Activated CD4-positive, alpha-beta T cell treated with anti-CD3 and anti-CD28 coated beads, Interleukin-2, amount 50 U/mL, for 24 hours (primary cell): Measurements from ENCODE around the gene HOXA7.

Source experiments
- DNase-seq, 2 donors: peaks; one replicate each; pipeline ENCODE4 v3.0.0-alpha.2; 2020; ENCODE audit warnings: low read depth in 1 of 2, low spot score in 1 of 2

The HOXA7 gene

DNA sequence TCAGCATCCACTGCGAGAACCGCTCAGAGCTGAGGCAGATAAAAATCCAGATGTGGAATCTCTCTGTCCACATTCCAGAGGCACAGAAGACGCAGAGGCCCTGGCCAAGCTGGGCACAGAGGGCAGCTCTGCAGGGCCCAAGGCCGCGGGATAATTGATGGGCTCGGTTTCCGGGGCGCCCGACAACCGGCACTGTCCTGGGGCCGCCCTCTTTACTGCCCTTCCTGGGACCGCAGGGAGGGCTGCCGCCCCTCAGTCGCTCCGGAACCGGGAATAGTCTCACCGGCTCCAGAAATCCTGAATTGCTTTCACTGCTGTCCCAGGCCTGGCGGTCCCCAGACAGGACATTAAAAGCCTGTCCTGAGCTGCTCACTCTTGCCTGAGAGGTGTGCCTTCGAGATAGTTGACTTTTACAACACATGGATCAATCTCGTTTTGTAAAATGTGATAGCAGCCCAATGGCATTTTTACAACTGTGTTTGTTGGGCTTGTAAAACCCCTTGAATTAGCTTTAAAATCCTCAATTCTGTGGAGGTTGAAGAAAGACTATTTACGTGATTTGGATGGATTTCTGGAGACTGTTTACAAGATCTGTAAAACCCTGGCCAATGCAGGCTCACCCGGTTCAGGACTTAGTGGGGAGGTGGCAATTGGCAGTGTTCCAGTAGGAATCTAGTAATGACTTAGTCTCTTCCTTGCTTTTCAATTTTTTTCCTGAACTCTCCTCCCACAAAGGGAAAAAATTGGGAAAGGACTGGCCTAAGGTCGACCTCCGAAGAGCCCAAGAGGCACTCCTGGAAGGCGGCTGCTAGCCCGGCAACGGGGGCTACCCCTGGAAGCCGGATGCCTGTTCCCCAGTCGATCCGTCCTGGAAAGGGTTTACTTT is 7.5 kb downstream of the HOXA7 start:
- no peak for DNase-seq

DNA sequence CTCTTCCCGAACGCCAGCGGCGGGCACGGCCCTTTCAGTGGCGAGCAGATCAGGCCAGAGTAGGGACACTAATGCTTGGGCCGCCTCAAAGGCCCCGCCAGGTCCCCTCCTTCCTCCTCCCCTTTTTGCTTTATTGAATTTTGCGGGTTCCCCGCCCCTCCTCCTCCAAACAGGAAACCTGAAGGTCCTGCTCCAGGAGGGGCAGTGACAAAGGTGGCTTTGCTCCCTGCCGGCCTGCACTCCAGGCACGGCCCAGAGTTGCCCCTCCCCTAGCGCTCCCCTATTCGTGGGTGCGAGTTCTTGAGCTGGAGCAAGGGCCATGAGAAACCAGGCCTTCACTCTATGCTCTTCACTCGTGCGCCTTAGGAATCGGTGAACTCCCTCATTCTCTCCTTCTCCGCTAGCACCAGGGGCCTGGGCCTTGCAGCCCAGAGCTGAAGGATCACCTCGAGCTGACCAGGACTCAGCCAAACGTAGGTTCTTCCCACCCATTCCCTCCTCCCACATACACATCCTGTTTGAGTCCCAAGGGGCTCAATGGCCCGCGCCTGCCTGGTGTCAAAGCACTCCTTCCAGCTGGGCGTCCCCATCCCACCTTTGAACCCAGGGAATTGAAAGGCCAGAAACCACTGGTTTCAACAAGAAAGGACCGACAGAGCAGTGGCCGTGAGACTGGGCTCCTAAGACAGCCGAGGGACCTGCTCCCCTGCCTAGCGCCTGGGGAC is 8.3 kb downstream of the HOXA7 start:
- DNase-seq, result no peak

DNA sequence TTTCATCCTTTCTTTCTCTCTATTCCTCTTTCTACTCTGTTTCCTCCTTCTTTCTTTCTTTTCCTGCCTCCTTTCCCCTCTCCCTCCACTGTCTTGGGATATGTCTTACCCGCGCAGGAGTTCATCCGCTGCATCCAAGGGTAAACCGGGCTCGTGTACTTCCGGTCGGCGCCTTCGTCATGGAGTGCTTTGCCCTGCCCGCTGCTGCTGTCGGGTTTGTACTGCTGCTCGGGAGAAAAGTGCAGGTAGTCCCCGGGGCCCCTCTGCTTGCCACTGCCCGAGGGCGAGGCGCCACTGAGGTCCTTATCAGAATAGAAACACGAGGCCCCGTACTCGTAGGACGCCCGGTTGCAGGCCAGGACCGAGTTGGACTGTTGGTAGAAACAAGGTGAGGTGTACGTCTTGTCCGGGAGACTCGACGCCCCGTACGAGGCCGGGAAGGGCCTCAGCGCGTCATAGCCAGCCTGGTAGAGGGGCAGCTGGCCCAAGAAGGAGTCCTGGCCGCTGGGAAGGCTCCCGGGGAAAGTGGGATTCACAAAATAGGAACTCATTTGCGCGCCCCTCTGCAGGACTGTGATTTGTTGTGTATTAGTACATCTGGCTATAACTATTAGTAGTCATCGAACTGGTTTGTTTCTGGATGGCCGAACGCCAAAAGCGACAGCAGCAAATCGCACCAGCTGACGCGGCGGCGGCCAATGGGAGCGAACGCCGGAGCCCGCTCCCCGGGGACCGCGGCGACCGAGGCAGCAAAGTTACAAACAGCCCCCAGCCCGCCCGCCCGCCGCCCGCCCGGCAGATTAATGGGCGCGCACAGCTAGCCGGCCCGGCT is 9.1 kb downstream of the HOXA7 start, which contains the start of gene HOXA6:
TSS of gene HOXA6 (minus strand) at position 576 of the 832 bp plus-strand sequence. CDS start at position 551, 25 bp downstream.
- no peak for DNase-seq

DNA sequence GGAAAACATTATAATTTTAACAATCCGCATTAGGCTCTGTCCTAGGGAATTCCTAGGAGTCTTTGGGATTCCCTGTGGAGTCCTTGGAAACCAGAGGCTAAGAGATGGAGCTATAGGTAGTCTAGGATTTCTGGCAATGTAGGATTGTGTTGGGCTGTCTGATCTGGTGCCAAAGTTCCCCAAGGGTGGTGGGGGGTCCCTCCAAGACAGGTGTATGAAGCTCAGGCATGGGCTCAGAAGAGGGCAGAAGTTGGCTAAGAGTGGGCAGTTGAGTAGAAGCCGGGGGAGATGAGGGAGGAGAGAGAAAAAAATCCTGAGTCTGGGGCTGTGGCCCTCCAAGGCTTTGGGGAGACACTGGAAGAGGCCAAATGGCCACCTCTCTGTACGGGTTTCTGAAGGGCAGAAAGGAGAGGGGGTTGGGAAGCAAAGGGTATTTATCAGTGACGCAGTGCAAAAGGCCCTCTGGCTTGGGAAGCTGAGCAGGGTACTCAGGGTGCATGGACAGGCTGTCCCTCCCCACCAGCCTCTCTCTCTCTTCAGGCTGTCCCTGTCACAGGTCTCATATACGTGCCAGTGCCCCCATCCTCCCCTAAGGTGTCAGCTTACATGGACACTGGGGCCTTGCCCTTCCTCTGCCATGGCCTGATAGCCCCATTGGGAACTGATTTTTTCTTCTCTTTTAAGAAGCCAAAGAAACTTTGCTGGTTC is 9.8 kb downstream of the HOXA7 start:
- DNase-seq, result no peak

DNA sequence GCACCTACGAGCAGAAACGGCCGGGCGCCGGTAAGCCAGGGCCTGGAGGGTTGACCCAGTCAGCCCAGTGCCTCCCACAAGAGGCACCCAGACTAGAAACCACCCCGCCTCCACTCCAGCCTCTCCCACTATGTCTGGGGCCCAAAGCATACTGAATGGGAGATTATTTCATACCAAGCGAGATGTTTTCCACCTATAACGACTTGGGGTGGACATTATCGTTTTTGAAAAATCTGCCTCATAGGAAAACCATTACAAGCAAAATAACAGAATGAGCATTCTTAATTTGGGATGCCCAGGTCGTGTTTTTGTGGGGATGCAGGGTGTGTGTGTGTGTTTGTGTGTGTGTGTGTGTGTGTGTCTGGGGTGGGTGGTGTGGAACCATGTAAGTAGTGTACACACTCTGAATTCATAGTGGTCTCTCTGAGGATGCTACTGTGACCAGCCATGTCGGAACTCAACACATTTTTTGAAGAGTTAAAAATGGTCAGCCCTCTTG is 10.5 kb downstream of the HOXA7 start:
- DNase-seq, result no peak

DNA sequence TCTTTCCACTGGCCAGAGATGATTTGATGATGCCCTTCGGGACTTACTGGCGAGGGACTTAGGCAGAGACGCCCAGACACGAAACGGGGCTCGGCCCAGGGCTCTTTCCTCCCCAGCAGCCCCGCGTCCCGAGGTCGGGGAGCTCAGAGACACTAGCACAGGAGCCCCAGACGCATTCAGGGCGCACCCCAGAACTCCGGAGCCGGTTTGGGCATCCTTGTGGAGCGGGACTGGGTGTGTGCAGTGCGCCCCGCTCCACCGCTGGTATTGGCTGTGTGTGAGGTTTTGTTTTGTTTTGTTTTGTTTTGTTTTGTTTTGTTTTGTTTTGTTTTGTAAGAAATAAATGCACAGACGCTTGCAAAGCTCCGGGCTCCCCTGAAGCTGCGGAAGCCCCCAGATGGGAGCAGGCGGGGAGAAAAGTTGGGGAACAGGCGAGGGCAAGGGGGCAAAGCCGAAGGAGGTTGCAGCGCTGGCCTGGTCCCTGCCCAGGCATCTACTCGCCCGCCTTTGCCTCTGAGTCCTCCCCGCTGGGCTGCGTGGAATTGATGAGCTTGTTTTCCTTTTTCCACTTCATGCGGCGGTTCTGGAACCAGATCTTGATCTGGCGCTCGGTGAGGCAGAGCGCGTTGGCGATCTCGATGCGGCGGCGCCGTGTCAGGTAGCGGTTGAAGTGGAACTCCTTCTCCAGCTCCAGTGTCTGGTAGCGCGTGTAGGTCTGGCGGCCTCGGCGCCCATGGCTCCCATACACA is 11.1 kb downstream of the HOXA7 start:
- DNase-seq, result no peak

DNA sequence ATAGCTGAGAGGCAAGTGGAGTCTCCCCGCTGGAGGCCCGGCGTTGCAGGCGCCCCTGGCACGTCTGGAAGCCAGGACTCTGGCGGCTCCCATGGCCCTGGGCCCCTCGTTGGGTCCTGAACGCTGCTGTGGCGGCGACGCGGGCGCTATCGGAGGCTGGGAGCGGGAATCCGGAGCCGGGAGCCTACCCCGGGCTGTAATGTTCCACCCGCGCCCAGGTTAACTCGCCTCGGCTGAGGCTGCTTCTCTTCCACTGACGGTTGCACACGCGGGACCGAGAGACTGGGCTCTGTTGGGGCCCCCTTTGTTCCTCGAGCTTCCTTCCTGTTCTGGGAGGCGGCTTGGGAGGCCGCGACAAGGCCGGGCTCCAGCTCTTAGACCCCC is 11.7 kb downstream of the HOXA7 start:
- no peak for DNase-seq

DNA sequence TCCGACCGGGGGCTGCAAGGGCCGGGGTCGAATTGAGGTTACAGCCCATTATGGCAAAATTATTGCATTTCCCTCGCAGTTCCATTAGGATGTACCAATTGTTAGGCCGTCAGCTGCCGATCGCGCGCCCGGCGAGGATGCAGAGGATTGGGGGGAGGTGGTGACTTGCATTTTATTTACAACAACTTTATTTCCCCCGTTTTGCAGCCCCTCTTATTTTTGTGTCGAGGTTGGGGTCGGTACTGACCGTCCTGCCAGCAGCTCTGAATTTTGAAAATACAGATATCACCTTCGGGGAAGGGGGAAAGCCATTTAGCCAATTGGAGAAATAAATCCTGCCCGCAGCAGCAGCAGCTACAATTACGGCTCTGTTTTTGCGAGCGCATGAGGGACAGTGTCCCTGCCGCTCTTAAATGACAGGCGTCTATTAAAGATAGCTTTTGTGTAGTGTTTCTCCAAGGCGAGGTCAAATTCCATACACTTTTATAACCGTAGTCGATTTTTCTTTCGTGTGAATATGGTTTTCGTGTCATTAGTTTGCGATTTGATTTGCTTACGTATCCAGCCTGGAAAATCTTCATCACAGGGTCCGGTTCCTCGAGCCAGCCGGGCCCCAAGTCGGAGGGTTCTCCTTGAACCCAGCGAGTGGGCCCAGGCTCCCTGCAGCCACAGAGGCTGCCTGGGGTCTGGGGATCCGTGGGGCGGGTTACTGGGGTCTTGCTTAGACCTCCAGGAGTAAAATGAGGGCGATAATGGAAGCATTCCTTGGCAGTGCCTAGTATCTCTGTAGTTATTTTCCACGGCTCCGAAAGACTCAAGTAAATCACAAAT is 12.3 kb downstream of the HOXA7 start:
- DNase-seq, result no peak

DNA sequence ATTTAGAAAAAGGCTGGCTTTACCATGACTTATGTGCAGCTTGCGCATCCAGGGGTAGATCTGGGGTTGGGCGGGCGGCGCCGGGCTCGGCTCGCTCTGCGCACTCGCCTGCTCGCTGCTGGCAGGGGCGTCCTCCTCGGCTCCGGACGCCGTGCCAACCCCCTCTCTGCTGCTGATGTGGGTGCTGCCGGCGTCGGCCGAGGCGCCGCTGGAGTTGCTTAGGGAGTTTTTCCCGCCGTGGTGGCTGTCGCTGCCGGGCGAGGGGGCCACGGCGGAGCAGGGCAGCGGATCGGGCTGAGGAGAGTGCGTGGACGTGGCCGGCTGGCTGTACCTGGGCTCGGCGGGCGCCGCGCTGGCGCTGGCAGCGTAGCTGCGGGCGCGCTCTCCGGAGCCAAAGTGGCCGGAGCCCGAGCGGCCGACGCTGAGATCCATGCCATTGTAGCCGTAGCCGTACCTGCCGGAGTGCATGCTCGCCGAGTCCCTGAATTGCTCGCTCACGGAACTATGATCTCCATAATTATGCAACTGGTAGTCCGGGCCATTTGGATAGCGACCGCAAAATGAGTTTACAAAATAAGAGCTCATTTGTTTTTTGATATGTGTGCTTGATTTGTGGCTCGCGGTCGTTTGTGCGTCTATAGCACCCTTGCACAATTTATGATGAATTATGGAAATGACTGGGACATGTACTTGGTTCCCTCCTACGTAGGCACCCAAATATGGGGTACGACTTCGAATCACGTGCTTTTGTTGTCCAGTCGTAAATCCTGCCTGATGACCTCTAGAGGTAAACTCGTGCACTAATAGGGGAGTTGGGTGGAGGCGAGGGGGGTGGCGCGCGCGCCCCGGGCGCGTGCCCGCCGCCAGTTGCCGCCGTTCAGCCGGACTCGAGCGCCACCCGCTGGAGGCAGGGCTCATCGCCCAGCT is 13.2 kb downstream of the HOXA7 start, which contains the start of gene HOXA5:
TSS of gene HOXA5 (minus strand) at position 659 of the 927 bp plus-strand sequence. CDS start at position 585, 74 bp downstream.
- no peak for DNase-seq

DNA sequence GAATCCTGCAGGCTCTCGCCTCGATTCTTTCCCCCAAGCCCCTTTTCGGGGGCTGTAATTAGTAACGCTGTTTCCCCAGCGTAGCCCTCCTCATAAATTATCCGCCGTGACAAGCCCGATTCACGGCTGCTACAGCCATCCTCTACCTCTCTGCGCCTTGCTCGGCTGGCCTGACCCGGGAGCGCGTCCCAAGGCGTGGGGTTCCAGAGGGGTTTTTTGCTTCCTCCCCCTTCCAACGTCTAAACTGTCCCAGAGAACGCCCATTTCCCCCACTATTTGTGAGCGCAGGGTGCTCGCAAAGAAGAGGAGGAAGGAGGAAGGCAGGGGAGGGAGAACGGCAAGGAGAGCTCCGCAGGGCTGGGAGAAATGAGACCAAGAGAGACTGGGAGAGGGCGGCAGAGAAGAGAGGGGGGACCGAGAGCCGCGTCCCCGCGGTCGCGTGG is 13.9 kb downstream of the HOXA7 start:
- DNase-seq, result no peak

DNA sequence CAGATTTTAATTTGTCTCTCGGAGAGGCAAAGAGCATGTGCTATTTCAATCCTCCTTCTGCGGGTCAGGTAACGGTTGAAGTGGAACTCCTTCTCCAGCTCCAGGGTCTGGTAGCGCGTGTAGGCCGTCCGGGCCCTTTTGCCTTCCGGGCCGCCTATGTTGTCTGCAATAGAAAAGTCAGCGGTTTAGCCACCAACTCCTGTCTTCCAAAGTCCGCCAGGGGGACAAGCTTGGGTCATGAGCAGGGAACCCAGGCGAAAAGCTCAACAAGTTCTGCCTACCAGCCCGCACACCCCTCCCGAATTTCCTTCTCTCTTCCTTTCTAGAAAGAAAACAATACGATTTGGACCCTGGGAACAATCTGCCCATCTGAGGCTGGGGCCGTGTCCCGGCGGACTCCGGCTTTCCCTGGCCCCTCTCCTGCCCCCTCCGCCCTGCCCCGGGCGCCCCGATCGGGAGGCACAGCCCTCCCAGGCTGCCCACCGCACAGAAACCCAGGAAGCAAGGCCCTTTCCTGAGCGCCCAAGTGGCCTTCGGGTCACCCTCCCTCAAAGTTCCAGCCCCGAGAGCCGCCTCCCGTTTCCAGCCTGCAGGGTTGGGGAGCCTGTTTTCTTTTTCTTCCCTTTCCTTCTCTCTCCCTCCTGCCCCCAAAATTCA is 14.4 kb downstream of the HOXA7 start:
- no peak for DNase-seq

DNA sequence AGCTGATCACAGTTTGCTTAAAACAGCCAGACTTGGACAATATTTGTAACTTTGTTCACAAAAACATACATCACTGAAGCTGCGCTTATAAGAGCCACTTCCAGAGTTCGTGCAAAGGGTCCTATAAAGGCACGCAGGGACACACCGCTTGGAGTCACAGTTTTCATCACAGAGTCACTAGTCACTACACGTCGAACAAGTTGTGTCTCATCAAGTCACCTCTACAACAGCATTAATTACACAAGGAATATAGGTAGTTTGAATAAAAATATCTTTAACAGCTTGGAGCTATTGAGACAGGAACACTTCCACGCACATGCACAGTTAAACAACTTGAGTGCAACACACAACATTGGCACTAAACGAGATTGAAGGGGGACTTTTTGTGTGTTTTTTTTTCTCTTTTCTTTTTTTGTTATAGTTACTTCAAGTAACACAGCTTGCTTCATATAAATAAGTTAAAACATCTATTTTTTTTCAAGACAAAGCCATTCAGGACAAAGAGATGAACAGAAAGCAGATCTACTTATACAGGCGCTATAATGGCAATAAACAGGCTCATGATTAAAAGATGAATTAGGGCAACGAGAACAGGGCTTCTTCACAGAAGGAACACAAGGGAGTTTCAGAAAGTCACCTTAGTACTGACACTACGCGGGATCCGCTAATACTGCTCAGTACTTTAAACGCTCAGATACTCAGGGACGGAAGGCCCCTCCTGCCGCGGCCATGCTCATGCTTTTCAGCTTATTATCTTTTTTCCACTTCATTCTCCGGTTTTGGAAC is 15.1 kb downstream of the HOXA7 start:
- DNase-seq, result no peak

DNA sequence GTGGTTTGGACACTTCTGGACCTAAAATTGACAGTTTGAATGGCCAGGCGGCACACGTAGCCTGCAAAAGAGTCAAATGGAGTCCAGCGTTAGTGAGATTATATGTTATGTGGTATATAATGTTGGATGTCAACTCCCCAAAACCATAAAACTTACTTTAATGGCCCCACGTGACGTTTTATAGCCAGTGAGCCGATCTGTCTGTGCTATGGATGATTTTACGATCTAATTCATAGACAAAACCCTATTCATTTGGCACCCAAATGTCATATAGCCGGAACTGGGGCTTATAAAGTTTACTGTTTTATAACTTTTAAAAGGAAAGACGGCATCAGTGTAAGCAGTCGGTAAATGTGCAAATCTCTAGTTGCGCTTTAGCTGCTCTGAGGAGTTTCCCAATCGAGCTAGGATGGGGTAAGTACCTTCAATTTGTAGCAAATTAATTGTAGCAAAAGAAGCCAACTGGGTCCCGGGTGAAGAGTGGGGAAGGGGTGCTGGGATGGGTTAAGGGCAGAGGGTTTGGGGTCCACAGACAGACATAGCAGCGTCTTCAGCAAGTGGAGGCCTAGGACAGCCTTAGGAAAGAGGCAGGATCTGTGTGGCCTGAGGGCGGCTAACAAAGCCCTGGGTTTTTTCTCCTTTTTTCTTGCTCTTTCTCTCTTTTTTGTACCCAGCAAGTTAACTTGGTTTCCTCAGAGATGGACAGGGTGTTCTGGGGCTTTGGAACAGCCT is 16.2 kb downstream of the HOXA7 start:
- no peak for DNase-seq

DNA sequence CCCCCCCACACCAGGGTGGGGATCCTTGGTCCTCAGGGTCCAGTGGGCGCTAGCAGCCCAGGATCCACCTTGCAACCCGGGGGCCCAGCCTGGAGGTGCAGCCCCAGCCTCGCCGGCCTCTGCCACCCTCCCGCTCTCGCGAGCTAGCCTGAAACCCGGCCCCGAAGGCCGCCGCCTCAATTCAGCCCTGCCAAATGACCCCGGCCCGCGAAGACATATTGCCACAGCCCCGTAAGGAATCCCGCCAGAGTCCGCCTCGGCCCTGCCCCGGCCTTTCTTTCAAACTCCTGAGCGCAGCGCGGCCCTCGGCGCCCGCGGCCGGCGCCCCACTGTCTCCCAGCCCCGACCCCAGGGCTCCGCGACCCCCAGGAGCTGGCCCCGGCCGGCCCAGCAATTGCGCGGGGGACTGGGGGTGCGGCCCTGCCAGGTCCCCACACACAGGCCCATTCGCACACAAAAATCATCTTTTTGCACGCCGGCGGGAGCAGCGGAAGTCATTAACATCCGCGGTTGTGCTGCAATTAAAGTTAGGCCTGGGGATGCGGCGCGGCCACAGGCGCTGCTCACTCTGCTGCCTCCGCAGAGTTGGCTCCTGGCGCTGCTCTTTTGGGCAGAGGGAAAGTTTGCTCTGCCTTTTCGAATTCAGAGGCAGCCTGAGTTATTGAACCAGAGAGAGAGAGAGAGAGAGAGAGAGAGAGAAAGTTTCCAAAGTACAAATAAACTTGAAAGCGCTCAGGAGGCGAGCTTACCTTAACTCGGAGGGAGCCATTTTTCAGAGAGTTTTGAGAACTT is 16.9 kb downstream of the HOXA7 start:
- no peak for DNase-seq

DNA sequence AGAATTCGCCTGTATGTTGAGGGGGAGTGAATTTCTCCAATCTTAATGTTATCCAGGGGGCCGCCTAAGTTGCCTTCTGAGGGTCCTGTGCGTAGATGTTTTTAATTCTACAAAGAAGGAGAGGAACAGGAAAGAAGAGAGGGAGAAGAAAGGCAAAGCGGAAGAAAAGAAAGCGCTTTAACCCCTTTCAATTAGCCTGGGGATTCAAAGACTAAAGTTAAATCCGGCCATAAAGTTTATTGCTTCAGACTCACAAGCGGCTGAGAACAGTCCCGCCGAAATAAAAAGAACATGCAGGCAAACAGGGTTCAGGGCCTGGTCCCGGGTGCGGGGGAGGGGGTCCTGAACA is 17.5 kb downstream of the HOXA7 start:
- DNase-seq, result no peak
